ENCODE data around the gene NHLH1. TPM values are rescaled to one million over a fixed set of nuclear protein-coding genes. Genes with fewer than 3 reads are reported as not detected.

The NHLH1 gene
- total and polyA plus RNA-seq, 10 of the 15 experiments (the other 5 are each of a cell fraction or from before 2014, with no cell fraction given): 0.22 to 0.98 (median 0.43) TPM; not detected in 1

DNA sequence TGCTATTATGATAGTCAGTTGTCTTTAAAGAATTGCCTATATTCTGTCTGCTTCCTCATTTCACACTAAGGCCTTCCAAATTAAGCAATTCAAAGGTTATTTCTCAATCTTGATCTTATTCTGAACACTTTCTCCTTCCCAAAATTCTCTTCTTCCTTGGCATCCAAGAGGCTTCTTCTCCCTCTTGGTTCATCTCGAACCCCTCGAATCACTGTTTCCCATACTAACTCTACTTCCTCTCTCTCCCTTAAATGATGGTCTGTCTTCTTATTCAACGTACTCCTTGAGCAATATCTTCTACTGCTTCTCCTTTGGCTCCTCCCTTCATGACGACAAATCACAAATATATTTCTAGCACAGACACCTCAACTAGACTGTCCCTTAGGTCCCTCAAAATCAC lies 28.3 kb upstream of the NHLH1 start (continued):
- TF ChIP-seq, protein P1, sequence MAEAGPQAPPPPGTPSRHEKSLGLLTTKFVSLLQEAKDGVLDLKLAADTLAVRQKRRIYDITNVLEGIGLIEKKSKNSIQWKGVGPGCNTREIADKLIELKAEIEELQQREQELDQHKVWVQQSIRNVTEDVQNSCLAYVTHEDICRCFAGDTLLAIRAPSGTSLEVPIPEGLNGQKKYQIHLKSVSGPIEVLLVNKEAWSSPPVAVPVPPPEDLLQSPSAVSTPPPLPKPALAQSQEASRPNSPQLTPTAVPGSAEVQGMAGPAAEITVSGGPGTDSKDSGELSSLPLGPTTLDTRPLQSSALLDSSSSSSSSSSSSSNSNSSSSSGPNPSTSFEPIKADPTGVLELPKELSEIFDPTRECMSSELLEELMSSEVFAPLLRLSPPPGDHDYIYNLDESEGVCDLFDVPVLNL (IDR thresholded peaks at IDR 0.05; ENCODE audit: low read depth, low read length): no peak

DNA sequence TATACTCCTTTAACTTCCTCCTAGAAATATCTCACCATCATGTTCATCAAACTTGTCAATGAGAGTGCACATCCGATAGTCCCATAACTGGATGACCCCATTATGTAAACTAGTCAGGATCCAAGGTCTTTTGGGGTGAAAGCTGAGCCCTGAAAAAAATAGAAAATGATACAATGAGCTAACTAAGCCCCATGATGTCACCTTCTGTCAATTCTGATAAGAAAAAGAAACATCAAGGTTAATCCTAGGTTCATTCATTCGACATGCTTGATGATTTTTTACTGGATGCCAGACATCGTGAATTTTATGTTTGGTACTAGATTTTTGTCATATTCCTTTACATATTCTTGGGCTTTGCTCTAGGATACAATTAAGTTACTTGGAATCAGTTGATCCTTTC lies 26.7 kb upstream of the NHLH1 start:
- in situ Hi-C loops (cut with MboI): loop anchor here (25.0 kb wide), 1 partner anchor 1303 kb away; no protein-coding TSS in a partner anchor
- ChIA-PET CTCF (interaction anchor here (1.5 to 2.9 kb wide), 6 partner anchors 11 to 88 kb away, joined by 4 to 10 read pairs (median 5); no protein-coding TSS in a partner anchor), SMC1A (ENCODE audit: uncharacterized antibody, unreplicated experiment) (interaction anchor here (0.9 to 1.8 kb wide), 5 partner anchors 11 to 235 kb away, joined by 3 to 7 read pairs (median 4); no protein-coding TSS in a partner anchor), RAD21 (ENCODE audit: unreplicated experiment) (interaction anchor here (1.0 kb wide), 1 partner anchor 240 kb away, joined by 3 read pairs; no protein-coding TSS in a partner anchor), POLR2A (no interaction called here)
- DNase-seq (ENCODE audit: low read depth, low spot score): no peak
- WGBS (ENCODE audit: insufficient coverage, insufficient replicate concordance, low lambda C conversion rate, missing lambda C conversion rate): 100% methylated on average over 3 of the region's 3 CpGs
- H3K4me2 ChIP-seq (ENCODE audit: control insufficient read depth, insufficient read depth): peak overlapping the region; percentile 72
- FAIRE-seq: no peak
- no peaks in the 10 kb centered on the region for H3K9me3 ChIP-seq (replicated peaks; ENCODE audit: control insufficient read depth, insufficient read depth, low read length)
- peaks cover 0 to 18% of the 10 kb centered on the region in 2 experiments; a peak in 3 of 4 replicates for H3K36me3 ChIP-seq (ENCODE audit: control insufficient read depth in 2 of 2, insufficient read depth in 2 of 2, low read length in 1 of 2)
- no TSS peak for BruUV-seq (replicated peaks)
- peaks cover 65% of the 10 kb centered on the region for H3K79me2 ChIP-seq (ENCODE audit: control insufficient read depth, insufficient read depth, low read length)
- intact Hi-C loops (cut with micrococcal nuclease; ENCODE audit: unreplicated experiment): loop anchor here (5.0 kb wide), 1 partner anchor 267 kb away; no protein-coding TSS in a partner anchor
- ATAC-seq: no peak
- H3K9ac ChIP-seq (ENCODE audit: control insufficient read depth, insufficient read depth, low read length): no peak overlapping the region
- no peak overlapping the region for H2AFZ ChIP-seq (ENCODE audit: control insufficient read depth, low read depth, low read length)
- 0 out of 2 replicates have a peak, but pooled peaks cover 3% of the 10 kb centered on the region for H3K4me1 ChIP-seq (ENCODE audit: control insufficient read depth, insufficient read depth, low read length)
- TF ChIP-seq CREB1 (IDR thresholded peaks at IDR 0.05; ENCODE audit: low read depth): no peak
- TF ChIP-seq NR2F1 (conservative IDR thresholded peaks at IDR 0.05): no peak
- no peak for TF ChIP-seq POLR2AphosphoS2 (IDR thresholded peaks at IDR 0.05; ENCODE audit: low read depth, low read length)
- TF ChIP-seq, protein P2, sequence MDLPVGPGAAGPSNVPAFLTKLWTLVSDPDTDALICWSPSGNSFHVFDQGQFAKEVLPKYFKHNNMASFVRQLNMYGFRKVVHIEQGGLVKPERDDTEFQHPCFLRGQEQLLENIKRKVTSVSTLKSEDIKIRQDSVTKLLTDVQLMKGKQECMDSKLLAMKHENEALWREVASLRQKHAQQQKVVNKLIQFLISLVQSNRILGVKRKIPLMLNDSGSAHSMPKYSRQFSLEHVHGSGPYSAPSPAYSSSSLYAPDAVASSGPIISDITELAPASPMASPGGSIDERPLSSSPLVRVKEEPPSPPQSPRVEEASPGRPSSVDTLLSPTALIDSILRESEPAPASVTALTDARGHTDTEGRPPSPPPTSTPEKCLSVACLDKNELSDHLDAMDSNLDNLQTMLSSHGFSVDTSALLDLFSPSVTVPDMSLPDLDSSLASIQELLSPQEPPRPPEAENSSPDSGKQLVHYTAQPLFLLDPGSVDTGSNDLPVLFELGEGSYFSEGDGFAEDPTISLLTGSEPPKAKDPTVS (IDR thresholded peaks at IDR 0.05; ENCODE audit: low read depth, low read length): no peak
- TF ChIP-seq, protein P3, sequence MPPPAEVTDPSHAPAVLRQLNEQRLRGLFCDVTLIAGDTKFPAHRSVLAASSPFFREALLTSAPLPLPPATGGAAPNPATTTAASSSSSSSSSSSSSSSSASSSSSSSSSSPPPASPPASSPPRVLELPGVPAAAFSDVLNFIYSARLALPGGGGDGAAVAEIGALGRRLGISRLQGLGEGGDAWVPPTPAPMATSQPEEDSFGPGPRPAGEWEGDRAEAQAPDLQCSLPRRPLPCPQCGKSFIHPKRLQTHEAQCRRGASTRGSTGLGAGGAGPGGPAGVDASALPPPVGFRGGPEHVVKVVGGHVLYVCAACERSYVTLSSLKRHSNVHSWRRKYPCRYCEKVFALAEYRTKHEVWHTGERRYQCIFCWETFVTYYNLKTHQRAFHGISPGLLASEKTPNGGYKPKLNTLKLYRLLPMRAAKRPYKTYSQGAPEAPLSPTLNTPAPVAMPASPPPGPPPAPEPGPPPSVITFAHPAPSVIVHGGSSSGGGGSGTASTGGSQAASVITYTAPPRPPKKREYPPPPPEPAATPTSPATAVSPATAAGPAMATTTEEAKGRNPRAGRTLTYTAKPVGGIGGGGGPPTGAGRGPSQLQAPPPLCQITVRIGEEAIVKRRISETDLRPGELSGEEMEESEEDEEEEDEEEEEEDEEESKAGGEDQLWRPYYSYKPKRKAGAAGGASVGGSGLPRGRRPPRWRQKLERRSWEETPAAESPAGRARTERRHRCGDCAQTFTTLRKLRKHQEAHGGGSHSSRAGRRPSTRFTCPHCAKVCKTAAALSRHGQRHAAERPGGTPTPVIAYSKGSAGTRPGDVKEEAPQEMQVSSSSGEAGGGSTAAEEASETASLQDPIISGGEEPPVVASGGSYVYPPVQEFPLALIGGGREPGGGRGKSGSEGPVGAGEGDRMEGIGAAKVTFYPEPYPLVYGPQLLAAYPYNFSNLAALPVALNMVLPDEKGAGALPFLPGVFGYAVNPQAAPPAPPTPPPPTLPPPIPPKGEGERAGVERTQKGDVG (CRISPR knock-in tag; IDR thresholded peaks at IDR 0.05): no peak
- no peak for TF ChIP-seq KLF5 (IDR thresholded peaks at IDR 0.05; ENCODE audit: partially characterized antibody)
- TF ChIP-seq EZH2 (IDR thresholded peaks at IDR 0.05; ENCODE audit: borderline replicate concordance, control insufficient read depth, low read depth, low read length): no peak
- no peak overlapping the region for H3K27ac ChIP-seq (ENCODE audit: control insufficient read depth, insufficient read depth)
- H4K20me1 ChIP-seq (ENCODE audit: control insufficient read depth, insufficient read depth): no peaks in the 10 kb centered on the region
- H3K4me3 ChIP-seq: peak overlapping the region; percentile 56; the same call in 1 of the 2 replicates
- no peaks in the 10 kb centered on the region for H3K27me3 ChIP-seq (replicated peaks in 1 of 2; ENCODE audit: control insufficient read depth in 2 of 2, insufficient read depth in 2 of 2, low read length in 1 of 2)
